Measurements from ENCODE around the gene SCFD2. TPM values are rescaled to one million over a fixed set of nuclear protein-coding genes. Genes with fewer than 3 reads are reported as not detected.

Gene SCFD2
- total RNA-seq, 1 experiment from 2014 or later: 8.4 TPM

DNA sequence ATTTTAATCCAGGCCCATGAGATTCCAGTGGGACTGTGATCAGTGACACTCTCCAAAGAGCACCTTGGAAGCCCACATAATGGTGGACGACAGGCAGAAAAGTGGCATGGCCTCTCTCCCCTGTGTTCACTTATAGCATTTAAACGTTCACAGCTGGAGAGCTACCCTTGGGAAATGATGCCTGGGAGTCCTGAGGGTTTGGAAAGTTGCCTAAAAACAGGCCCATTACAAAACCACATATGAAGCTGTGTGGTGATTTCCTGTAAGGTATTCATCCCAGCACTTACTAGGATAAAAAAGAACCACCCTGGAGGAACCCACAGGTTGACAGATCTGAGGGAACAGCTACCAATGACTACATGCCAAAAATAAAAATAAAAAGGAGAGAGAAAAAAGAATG, 310.6 kb downstream of the SCFD2 start:
- peak; percentile 62 for DNase-seq (ENCODE audit: low spot score)
- BruUV-seq (replicated peaks): no TSS peak
- Histone ChIP-seq H3K4me1 (ENCODE audit: insufficient read depth, low read length, poor library complexity, severe bottlenecking) (peaks cover 6% of the 10 kb centered on the region), H3K36me3 (ENCODE audit: insufficient read depth, low read length, poor library complexity, severe bottlenecking) (no peaks in the 10 kb centered on the region), H3K27me3 (replicated peaks; ENCODE audit: insufficient read depth, low read depth, low read length, poor library complexity) (no peaks in the 10 kb centered on the region), H3K27ac (ENCODE audit: low read depth, low read length, poor library complexity, severe bottlenecking) (no peak overlapping the region), H3K9me3 (ENCODE audit: low read depth, low read length, poor library complexity, severe bottlenecking) (no peaks in the 10 kb centered on the region), H3K4me3 (ENCODE audit: low read depth, low read length, poor library complexity, severe bottlenecking) (no peak overlapping the region)
- ChIA-PET CTCF (no interaction called here), POLR2A (ENCODE audit: low non-redundant PET) (no interaction called here)
- intact Hi-C loops (cut with micrococcal nuclease; ENCODE audit: unreplicated experiment): no loop called here
- no peak for TF ChIP-seq EZH2 (IDR thresholded peaks at IDR 0.05; ENCODE audit: borderline replicate concordance, low read depth, low read length, poor library complexity, severe bottlenecking)
- TF ChIP-seq, protein P1, sequence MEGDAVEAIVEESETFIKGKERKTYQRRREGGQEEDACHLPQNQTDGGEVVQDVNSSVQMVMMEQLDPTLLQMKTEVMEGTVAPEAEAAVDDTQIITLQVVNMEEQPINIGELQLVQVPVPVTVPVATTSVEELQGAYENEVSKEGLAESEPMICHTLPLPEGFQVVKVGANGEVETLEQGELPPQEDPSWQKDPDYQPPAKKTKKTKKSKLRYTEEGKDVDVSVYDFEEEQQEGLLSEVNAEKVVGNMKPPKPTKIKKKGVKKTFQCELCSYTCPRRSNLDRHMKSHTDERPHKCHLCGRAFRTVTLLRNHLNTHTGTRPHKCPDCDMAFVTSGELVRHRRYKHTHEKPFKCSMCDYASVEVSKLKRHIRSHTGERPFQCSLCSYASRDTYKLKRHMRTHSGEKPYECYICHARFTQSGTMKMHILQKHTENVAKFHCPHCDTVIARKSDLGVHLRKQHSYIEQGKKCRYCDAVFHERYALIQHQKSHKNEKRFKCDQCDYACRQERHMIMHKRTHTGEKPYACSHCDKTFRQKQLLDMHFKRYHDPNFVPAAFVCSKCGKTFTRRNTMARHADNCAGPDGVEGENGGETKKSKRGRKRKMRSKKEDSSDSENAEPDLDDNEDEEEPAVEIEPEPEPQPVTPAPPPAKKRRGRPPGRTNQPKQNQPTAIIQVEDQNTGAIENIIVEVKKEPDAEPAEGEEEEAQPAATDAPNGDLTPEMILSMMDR (conservative IDR thresholded peaks at IDR 0.05; ENCODE audit: low read depth, low read length): no peak

DNA sequence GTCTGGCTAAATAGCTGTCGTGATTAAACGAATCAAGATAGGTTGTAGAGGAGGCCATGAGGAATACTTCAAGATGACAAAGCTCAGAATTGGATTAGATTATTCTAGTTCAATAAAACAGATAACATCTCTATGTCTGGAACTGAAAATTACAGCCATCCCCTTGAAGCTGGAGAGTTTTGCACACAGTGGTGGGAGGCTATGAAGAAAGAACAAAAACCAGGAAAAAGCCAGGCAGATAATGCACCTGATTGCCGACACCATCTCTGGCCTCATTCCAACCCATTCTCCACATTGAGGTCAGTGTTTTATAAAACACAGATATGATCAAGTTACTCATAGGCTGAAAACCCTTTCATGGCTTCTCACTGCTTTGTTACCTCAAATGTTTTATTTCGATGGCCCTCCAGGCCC, 315.5 kb downstream of the SCFD2 start:
- Histone ChIP-seq H3K9me3 (ENCODE audit: low read depth, low read length, poor library complexity, severe bottlenecking) (no peaks in the 10 kb centered on the region), H3K27me3 (replicated peaks; ENCODE audit: insufficient read depth, low read depth, low read length, poor library complexity) (no peaks in the 10 kb centered on the region), H3K4me1 (ENCODE audit: insufficient read depth, low read length, poor library complexity, severe bottlenecking) (peaks cover 5% of the 10 kb centered on the region), H3K4me3 (ENCODE audit: low read depth, low read length, poor library complexity, severe bottlenecking) (no peak overlapping the region), H3K36me3 (ENCODE audit: insufficient read depth, low read length, poor library complexity, severe bottlenecking) (no peaks in the 10 kb centered on the region), H3K27ac (ENCODE audit: low read depth, low read length, poor library complexity, severe bottlenecking) (no peak overlapping the region)
- ChIA-PET CTCF (no interaction called here), POLR2A (ENCODE audit: low non-redundant PET) (no interaction called here)
- no peak for DNase-seq (ENCODE audit: low spot score)
- BruUV-seq (replicated peaks): no TSS peak
- no peak for TF ChIP-seq EZH2 (IDR thresholded peaks at IDR 0.05; ENCODE audit: borderline replicate concordance, low read depth, low read length, poor library complexity, severe bottlenecking)
- TF ChIP-seq, protein P1 (conservative IDR thresholded peaks at IDR 0.05; ENCODE audit: low read depth, low read length): no peak
- intact Hi-C loops (cut with micrococcal nuclease; ENCODE audit: unreplicated experiment): no loop called here

DNA sequence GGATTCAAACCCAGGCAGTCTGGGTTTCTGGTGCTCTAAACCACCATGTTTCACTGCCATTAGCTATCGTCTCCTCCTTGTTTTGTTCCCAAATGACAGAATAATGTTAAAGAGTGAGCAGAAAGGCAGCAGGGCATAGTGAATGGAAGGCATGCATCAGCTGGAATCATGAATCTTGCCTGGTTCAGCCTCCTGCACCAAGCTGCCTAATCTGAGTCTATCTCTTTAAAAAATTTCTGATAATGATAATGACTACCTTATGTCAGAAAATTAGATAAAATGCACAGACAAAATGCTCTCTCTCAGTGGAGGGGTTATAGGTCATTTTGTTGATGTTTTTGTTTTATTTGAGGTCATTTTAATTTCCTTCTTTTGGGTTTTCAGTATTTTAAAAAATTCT, 316.3 kb downstream of the SCFD2 start:
- no peaks in the 10 kb centered on the region for H3K36me3 ChIP-seq (ENCODE audit: insufficient read depth, low read length, poor library complexity, severe bottlenecking)
- H3K4me1 ChIP-seq (ENCODE audit: insufficient read depth, low read length, poor library complexity, severe bottlenecking): no peaks in the 10 kb centered on the region
- ChIA-PET POLR2A (ENCODE audit: low non-redundant PET) (no interaction called here), CTCF (no interaction called here)
- TF ChIP-seq, protein P1 (conservative IDR thresholded peaks at IDR 0.05; ENCODE audit: low read depth, low read length): no peak
- no peak overlapping the region for H3K4me3 ChIP-seq (ENCODE audit: low read depth, low read length, poor library complexity, severe bottlenecking)
- H3K9me3 ChIP-seq (ENCODE audit: low read depth, low read length, poor library complexity, severe bottlenecking): no peaks in the 10 kb centered on the region
- intact Hi-C loops (cut with micrococcal nuclease; ENCODE audit: unreplicated experiment): no loop called here
- BruUV-seq (replicated peaks): no TSS peak
- DNase-seq (ENCODE audit: low spot score): no peak
- no peaks in the 10 kb centered on the region for H3K27me3 ChIP-seq (replicated peaks; ENCODE audit: insufficient read depth, low read depth, low read length, poor library complexity)
- H3K27ac ChIP-seq (ENCODE audit: low read depth, low read length, poor library complexity, severe bottlenecking): no peak overlapping the region

Data from A673 (cell line).